SK-N-MC (cell line): ENCODE data around the gene DECR2.
A peak's percentile ranks its signal among the peaks of the same experiment; 100 is the strongest.

Experiments
- DNase-seq: peaks from one replicate; pipeline ENCODE4 v3.0.0-alpha.2; 2011; ENCODE audit warnings: low read depth, low spot score
- H3K27ac ChIP-seq: fragments of 200-600 bp; sonication (generic); 2 replicates; pipeline ENCODE4 v1.5.1; 2016; ENCODE audit warnings: mixed run types
- H3K36me3 ChIP-seq: fragments of 200-600 bp; sonication (generic); 2 replicates; pipeline ENCODE4 v1.6.1; 2017; ENCODE audit warnings: antibody characterized with exemption, low read length, mixed read lengths; ENCODE audit not compliant: insufficient read depth
- H3K4me3 ChIP-seq: fragments of 200-600 bp; sonication (generic); 2 replicates; pipeline ENCODE4 v1.5.1; 2016
- H3K9ac ChIP-seq: fragments of 200-600 bp; sonication (generic); 2 replicates; pipeline ENCODE4 v1.8.0; 2017; ENCODE audit warnings: mixed run types, mixed read lengths; ENCODE audit not compliant: insufficient read length
- H3K9me3 ChIP-seq: fragments of 200-600 bp; sonication (generic); 2 replicates; pipeline ENCODE4 v1.6.1; 2017; ENCODE audit warnings: low read depth, mild to moderate bottlenecking, antibody characterized with exemption, low read length, moderate library complexity, mixed read lengths
- EZH2 ChIP-seq: fragments of 200-600 bp; sonication (generic); IDR thresholded peaks from one replicate; pipeline ENCODE4 v1.6.1; 2017; ENCODE audit warnings: antibody characterized with exemption
- FOXP2 ChIP-seq: optimal IDR thresholded peaks from 2 replicates; pipeline ENCODE3; 2011; ENCODE audit warnings: mild to moderate bottlenecking, moderate library complexity; ENCODE audit not compliant: insufficient read depth; ENCODE audit errors: extremely low read length, control extremely low read depth
- POLR2AphosphoS5 ChIP-seq: IDR thresholded peaks from 2 replicates; pipeline ENCODE4 v1.6.1; 2012; ENCODE audit warnings: mild to moderate bottlenecking, low read depth, low read length, borderline replicate concordance

DECR2 gene

GRCh38 chr16:363766-364490, 37.8 kb upstream of the DECR2 start:
- no peak overlapping the region for H3K4me3 ChIP-seq
- DNase-seq: no peak
- no peak overlapping the region for H3K9ac ChIP-seq
- no peaks in the 10 kb centered on the region for H3K9me3 ChIP-seq
- peaks cover 18% of the 10 kb centered on the region; the same call in 1 of the 2 replicates for H3K36me3 ChIP-seq
- TF ChIP-seq FOXP2: no peak
- no peak for TF ChIP-seq POLR2AphosphoS5
- TF ChIP-seq EZH2: no peak
- H3K27ac ChIP-seq: no peak overlapping the region

- H3K27ac ChIP-seq: no peak overlapping the region
Observed at GRCh38 chr16:364595-365491, 36.8 kb upstream of the DECR2 start.

GRCh38 chr16:366476-366875, 35.2 kb upstream of the DECR2 start:
- TF ChIP-seq POLR2AphosphoS5: no peak
- TF ChIP-seq FOXP2: no peak
- TF ChIP-seq EZH2: no peak
- DNase-seq: no peak
- Histone ChIP-seq H3K36me3 (peaks cover 19% of the 10 kb centered on the region; the same call in 1 of the 2 replicates), H3K9me3 (no peaks in the 10 kb centered on the region), H3K9ac (no peak overlapping the region), H3K27ac (no peak overlapping the region), H3K4me3 (no peak overlapping the region)

More at GRCh38 chr16:364595-365491, 36.8 kb upstream of the DECR2 start:
- Histone ChIP-seq H3K4me3 (no peak overlapping the region), H3K9ac (no peak overlapping the region), H3K9me3 (no peaks in the 10 kb centered on the region), H3K36me3 (peaks cover 19% of the 10 kb centered on the region; the same call in 1 of the 2 replicates)
- DNase-seq: no peak
- TF ChIP-seq EZH2: no peak

DNA sequence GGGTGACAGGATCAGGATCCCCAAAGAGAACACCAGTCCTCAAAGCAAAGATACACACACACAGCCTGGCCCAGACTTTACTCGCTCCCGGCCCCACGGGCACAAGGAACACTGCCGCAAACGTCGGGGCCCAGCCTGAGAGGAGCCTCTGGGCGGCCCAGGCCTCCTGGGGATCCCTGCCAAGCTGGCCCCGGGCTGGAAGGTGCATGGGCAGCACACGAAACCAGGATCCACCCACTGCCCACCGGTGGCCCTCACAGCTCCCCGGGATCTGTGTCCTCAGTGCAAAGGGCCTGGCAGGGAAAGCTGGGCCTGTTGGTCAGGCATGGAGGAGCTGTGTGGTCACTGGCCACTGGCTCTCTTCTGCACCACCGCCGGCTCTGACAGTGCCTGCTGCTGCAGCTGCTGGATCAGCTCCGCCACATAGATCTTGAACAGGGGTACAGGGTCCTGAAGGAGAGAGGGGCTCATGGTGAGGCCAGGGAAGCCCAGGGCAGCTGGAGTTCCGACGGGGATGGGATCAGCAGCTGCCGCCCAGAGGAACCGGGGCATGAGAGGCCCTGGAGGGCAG, 34.3 kb upstream of the DECR2 start:
- no peak for DNase-seq
- Histone ChIP-seq H3K27ac (no peak overlapping the region), H3K4me3 (no peak overlapping the region), H3K9ac (no peak overlapping the region), H3K36me3 (peaks cover 19% of the 10 kb centered on the region; the same call in 1 of the 2 replicates), H3K9me3 (no peaks in the 10 kb centered on the region)
- TF ChIP-seq POLR2AphosphoS5 (no peak), FOXP2 (no peak), EZH2 (no peak)

DNA sequence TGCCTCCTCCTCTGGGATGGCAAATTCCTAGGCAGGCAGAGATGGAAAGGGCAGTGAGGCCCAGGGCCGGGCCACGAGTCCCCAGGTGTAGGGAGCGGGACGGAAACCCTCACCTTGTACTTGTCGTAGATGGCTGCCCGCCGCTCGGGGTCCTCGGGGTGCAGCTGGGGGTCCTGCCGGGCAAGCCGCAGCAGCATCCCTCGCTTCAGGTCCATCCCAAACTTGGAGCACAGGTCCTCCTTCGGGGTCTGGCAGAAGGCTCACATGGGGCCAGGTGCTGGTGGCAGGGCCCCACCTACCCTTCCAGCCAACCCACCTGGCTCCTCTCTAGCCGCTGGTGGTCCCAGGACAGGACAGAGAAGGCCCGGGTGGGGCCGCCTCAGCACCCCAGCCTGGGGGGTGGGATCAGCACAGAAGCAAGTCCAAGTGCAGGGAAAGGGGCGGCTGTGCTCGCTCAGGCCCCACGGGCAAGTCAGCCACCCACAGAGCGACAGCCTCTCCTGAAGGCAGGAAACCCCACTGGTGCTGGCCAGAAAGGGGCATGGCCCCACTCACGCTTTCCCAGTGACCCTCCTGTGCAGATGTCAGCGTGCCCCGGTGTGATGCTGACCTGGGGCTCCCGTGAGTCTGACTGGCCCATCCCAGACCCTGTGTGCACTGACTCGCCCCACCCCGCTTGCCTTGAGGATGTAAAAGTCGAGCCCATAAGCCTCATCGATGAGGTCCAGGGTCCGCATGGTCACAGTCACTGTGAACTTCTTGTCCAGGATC, 33.1 kb upstream of the DECR2 start:
- TF ChIP-seq POLR2AphosphoS5: no peak
- TF ChIP-seq EZH2: no peak
- peaks cover 19% of the 10 kb centered on the region; the same call in 1 of the 2 replicates for H3K36me3 ChIP-seq
- no peak overlapping the region for H3K9ac ChIP-seq

DNA sequence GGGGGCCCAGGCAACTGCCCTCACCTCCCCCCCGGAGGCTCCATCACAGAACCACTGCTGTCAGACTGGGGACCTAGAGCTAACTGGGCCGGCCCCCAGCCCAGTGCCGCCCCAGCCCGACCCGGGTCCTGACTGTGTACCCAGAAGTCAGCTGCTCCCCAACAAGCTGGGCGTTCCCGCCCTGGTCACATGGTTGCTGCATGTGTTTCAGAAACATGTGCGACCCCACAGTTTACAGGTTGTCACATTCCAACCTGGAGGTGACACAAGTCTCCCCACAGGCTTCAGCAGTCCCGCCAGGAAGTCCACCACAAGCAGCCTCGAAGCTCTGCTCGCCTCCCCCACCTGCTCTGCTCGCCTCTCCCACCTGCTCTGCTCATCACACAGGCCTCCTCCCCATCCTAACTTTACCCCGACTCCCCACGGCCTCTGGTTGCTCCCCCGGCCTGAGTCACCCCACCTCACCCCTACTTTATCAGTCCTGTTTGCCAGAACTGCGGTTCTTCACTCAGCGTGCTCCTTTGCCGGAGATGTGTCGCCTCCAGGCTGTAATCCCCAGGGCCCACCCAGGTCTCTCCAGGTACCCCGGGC, 32.3 kb upstream of the DECR2 start:
- no peak for DNase-seq
- H3K9ac ChIP-seq: peak overlapping the region; percentile 37
- H3K36me3 ChIP-seq: peaks cover 19% of the 10 kb centered on the region; the same call in 1 of the 2 replicates
- TF ChIP-seq FOXP2: no peak
- no peaks in the 10 kb centered on the region for H3K9me3 ChIP-seq
- H3K27ac ChIP-seq: no peak overlapping the region
- peak overlapping the region; percentile 77 for H3K4me3 ChIP-seq

More for the DNA sequence above, 33.1 kb upstream of the DECR2 start:
- Histone ChIP-seq H3K4me3 (no peak overlapping the region), H3K27ac (no peak overlapping the region), H3K9me3 (no peaks in the 10 kb centered on the region)
- DNase-seq: no peak

DNA sequence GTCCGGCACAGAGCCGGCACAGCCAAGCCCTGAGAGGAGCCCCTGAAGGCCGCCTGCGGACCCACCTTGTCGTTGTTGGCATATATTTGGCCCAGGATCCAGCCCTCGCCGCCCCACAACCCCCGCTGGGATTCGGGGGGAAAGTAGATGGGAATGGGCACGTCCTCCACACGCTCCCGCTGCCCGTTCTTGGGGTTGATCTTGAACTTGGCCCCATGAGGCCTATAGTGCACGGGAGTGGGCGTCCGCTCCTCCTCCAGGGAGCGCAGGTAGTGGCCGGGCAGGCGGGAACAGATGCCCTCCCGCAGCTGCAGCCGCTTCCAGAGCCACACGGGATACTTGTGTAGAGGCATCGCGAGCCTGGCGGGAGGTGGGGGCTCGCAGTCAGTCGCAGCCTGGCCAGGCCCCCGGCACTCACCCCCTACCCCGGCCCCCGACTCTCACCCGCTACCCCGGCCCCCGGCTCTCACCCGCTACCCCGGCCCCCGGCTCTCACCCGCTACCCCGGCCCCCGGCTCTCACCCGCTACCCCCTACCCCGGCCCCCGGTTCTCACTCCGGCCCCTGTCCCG, 31.7 kb upstream of the DECR2 start:
- Histone ChIP-seq H3K27ac (no peak overlapping the region), H3K4me3 (peak overlapping the region; percentile 77), H3K9me3 (no peaks in the 10 kb centered on the region), H3K36me3 (peaks cover 19% of the 10 kb centered on the region; the same call in 1 of the 2 replicates), H3K9ac (peak overlapping the region; percentile 37)
- DNase-seq: no peak
- TF ChIP-seq FOXP2 (no peak), EZH2 (no peak), POLR2AphosphoS5 (no peak)
